Breast epithelium (tissue), 4 donors: ENCODE results near the gene SCGB1D4. TPM values are rescaled to one million over a fixed set of nuclear protein-coding genes. Genes with fewer than 3 reads are reported as not detected.
"Not testable (repeated sequence)": the region's sequence is repeated elsewhere in the genome, so short reads cannot be mapped to it uniquely, and the experiment has no call there.

ENCODE experiments used
- DNase-seq, 2 donors: peaks; one replicate each; pipeline ENCODE4 v3.0.0-alpha.2; 2019; ENCODE audit warnings: low spot score in 2 of 2
- H3K27ac ChIP-seq, 2 donors: fragments of 200-600 bp; sonication (generic) in 1 of 2; one replicate each; pipeline ENCODE4 v1.5.1; 2016 to 2019; ENCODE audit warnings: mild to moderate bottlenecking in 1 of 2
- H3K27me3 ChIP-seq, 2 donors: fragments of 200-600 bp; sonication (generic) in 1 of 2; one replicate each; pipeline versions ENCODE4 v1.5.1 to v1.6.0; 2017 to 2019; ENCODE audit warnings: control low read depth in 1 of 2, mild to moderate bottlenecking in 1 of 2
- H3K36me3 ChIP-seq: fragments of 200-600 bp; one replicate; pipeline ENCODE4 v1.5.1; 2019
- H3K4me1 ChIP-seq, 2 donors: fragments of 200-600 bp; sonication (generic); one replicate each; pipeline ENCODE4 v1.5.1; 2016 to 2019; ENCODE audit warnings: control low read depth in 1 of 2
- H3K4me3 ChIP-seq, 3 donors: fragments of 200-600 bp; sonication (generic); 1 replicate in 2 of 3; 2 replicates in 1 of 3; pipeline ENCODE4 v1.5.1; 2016 to 2019; ENCODE audit warnings: mild to moderate bottlenecking in 3 of 3, moderate library complexity in 2 of 3
- H3K9me3 ChIP-seq, 2 donors: fragments of 200-600 bp; sonication (generic) in 1 of 2; one replicate each; pipeline ENCODE4 v1.5.1; 2016 to 2019; ENCODE audit warnings: control low read depth in 1 of 2
- CTCF ChIP-seq, 3 donors: fragments of 450-650 bp; IDR thresholded peaks; one replicate each; pipeline ENCODE4 v1.5.1; 2016 to 2017; ENCODE audit warnings: antibody characterized with exemption in 3 of 3, mild to moderate bottlenecking in 3 of 3, moderate library complexity in 3 of 3
- POLR2A ChIP-seq: fragments of 450-650 bp; IDR thresholded peaks from one replicate; pipeline ENCODE4 v1.6.1; 2016; ENCODE audit warnings: antibody characterized with exemption, mild to moderate bottlenecking, moderate library complexity
- POLR2AphosphoS5 ChIP-seq, 3 donors: sonication (generic); formaldehyde crosslinking; IDR thresholded peaks; one replicate each; pipeline ENCODE4 v1.6.1; 2017; ENCODE audit warnings: antibody characterized with exemption in 3 of 3
- intact Hi-C: fragments of 100-400 bp; cut with DNase I; formaldehyde crosslinking; loops from one replicate; pipeline ENCODE4 v1.15.1; 2023; ENCODE audit warnings: low total_unique reads
- total RNA-seq, 3 donors: library from RNA; depleted of rRNA; stranded (reverse); fragments of >200 nt; gene quantifications; one replicate each; pipeline ENCODE4 v1.1.0, GENCODE V29; 2016

Gene SCGB1D4, protein sequence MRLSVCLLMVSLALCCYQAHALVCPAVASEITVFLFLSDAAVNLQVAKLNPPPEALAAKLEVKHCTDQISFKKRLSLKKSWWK
- total RNA-seq: not detected

DNA sequence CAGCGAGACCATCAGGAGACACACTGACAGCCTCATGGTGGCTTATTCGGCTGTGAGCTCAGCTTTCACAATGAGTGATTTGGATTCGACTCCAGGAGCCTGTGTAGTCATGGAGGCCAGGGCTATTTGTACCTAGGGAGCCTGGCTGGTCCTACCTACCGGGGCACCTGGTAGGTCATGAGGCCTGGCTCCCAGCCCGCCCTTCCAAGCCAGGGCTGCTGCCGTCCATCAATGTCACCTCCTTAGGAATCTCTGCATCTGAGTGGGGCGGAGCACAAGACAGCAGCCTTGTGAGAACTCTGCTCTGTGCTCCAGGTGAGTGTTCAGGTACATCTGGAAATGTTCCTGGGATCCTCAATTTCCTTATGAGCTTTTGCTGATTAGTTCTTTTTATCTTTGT lies at the start of gene SCGB1D4:
SCGB1D4 (minus strand) TSS at position 101 of the 400 bp plus-strand sequence; CDS start at position 36, 65 bp downstream.
- Histone ChIP-seq H3K4me1 (no peaks in the 10 kb centered on the region), H3K27ac (no peak within 1 kb of the TSS), H3K9me3 (no peaks in the 10 kb centered on the region), H3K27me3 (peaks cover 0 to 5% of the 10 kb centered on the region in 2 donors), H3K4me3 (no peak within 1 kb of the TSS), H3K36me3 (no peaks in the 10 kb centered on the region)
- intact Hi-C loops: loop anchor here (2.0 kb wide), 1 partner anchor 52 kb away; no protein-coding TSS in a partner anchor
- DNase-seq: no peak
- TF ChIP-seq POLR2A (no peak), POLR2AphosphoS5 (IDR thresholded peaks at IDR 0.05) (no peak), CTCF (IDR thresholded peaks at IDR 0.05) (no peak)

- Histone ChIP-seq H3K4me1 (no peaks in the 10 kb centered on the region), H3K4me3 (no peak overlapping the region), H3K27me3 (no peaks in the 10 kb centered on the region), H3K36me3 (no peaks in the 10 kb centered on the region), H3K27ac (no peak overlapping the region), H3K9me3 (no peaks in the 10 kb centered on the region)
- intact Hi-C loops: no loop called here
- TF ChIP-seq POLR2AphosphoS5 (IDR thresholded peaks at IDR 0.05): no peak
- no peak for TF ChIP-seq POLR2A
- no peak for TF ChIP-seq CTCF (IDR thresholded peaks at IDR 0.05)
- DNase-seq: no peak
Measured at GRCh38 chr11:62345861-62346260, 47.0 kb upstream of the SCGB1D4 start.

- Histone ChIP-seq H3K36me3 (no peaks in the 10 kb centered on the region), H3K4me1 (no peaks in the 10 kb centered on the region), H3K27me3 (no peaks in the 10 kb centered on the region), H3K9me3 (no peaks in the 10 kb centered on the region), H3K4me3 (no peak overlapping the region), H3K27ac (no peak overlapping the region)
- DNase-seq: no peak
- intact Hi-C loops: no loop called here
- no peak for TF ChIP-seq CTCF (IDR thresholded peaks at IDR 0.05)
- no peak for TF ChIP-seq POLR2A
- TF ChIP-seq POLR2AphosphoS5 (IDR thresholded peaks at IDR 0.05): no peak
Measured at GRCh38 chr11:62344210-62344609, 45.3 kb upstream of the SCGB1D4 start.

DNA sequence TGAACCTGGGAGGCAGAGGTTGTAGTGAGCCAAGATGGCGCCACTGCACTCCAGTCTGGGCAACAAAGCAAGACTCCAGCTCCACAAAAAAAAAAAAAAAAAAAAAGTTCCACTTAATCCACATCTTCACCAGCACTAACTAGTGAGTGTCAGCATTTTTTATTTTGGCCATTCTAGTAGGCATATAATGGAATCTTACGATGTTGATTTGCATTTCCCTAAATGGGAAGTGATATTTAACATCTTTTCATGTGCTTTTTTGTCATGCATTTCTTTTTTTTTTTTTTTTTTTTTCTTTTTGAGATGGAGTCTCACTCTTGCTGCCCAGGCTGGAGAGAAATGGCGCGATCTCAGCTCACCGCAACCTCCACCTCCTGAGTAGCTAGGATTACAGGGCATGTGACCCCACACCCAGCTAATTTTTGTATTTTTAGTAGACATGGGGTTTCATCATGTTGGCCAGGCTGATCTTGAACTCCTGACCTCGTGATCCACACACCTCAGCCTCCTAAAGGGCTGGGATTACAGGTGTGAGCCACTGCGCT lies 44.8 kb upstream of the SCGB1D4 start:
- DNase-seq, H3K9me3 ChIP-seq, H3K4me1 ChIP-seq, H3K36me3 ChIP-seq, intact Hi-C loops, H3K27me3 ChIP-seq, H3K27ac ChIP-seq, H3K4me3 ChIP-seq: not testable (repeated sequence)

DNA sequence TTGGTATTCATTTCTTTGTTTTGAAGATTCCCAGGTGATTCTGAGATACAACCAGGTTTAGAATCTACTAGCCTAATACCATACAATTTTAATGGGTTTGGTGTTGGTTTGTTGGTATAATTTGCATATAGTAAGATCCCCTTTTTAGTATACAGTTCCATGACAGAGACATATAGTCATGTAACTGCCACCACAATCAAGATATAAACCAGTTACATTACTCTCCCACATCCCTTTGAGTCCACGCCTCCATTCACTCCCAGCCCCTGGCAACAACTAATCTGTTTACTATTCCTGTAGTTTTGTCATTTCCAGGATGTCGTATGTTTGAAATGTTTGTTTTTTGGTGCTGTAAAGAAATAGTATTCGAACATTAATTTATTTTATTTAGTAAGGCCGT lies 42.7 kb upstream of the SCGB1D4 start:
- intact Hi-C loops: no loop called here
- no peak for DNase-seq
- TF ChIP-seq POLR2AphosphoS5 (IDR thresholded peaks at IDR 0.05) (no peak), CTCF (IDR thresholded peaks at IDR 0.05) (no peak)
- Histone ChIP-seq H3K36me3 (no peaks in the 10 kb centered on the region), H3K9me3 (no peaks in the 10 kb centered on the region), H3K27me3 (no peaks in the 10 kb centered on the region), H3K4me1 (no peaks in the 10 kb centered on the region), H3K27ac (no peak overlapping the region), H3K4me3 (no peak overlapping the region)
